Measurements from ENCODE around the gene PLA2G2E.

Gene PLA2G2E

GRCh38 chr1:19945914-19946313 is 22.5 kb upstream of the PLA2G2E start:
- TF ChIP-seq, protein P1, sequence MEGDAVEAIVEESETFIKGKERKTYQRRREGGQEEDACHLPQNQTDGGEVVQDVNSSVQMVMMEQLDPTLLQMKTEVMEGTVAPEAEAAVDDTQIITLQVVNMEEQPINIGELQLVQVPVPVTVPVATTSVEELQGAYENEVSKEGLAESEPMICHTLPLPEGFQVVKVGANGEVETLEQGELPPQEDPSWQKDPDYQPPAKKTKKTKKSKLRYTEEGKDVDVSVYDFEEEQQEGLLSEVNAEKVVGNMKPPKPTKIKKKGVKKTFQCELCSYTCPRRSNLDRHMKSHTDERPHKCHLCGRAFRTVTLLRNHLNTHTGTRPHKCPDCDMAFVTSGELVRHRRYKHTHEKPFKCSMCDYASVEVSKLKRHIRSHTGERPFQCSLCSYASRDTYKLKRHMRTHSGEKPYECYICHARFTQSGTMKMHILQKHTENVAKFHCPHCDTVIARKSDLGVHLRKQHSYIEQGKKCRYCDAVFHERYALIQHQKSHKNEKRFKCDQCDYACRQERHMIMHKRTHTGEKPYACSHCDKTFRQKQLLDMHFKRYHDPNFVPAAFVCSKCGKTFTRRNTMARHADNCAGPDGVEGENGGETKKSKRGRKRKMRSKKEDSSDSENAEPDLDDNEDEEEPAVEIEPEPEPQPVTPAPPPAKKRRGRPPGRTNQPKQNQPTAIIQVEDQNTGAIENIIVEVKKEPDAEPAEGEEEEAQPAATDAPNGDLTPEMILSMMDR (IDR thresholded peaks at IDR 0.05; ENCODE audit: low read length, missing control alignments): no peak
- no peak overlapping the region for H3K4me3 ChIP-seq (replicated peaks; ENCODE audit: low read depth, low read length)
- no peak for DNase-seq (ENCODE audit: low read depth)

DNA sequence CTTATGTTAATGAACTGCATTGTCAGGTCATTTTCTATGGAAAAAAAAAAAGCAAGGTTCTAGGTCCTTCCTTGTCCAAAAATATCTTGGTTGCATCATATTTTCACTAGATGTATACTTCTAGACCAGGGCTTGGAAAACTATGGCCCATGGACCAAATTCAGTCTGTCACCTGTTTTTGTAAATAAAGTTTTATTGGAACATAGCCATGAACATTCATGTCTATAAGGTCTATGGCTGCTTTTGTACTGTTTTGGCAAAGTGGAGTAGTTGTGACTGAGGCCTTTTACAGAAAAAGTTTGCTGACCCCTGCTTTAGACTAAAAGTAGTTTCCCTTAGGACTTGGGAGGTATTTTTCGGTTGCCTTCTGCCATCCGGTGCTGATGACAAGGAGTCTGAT is 19.2 kb upstream of the PLA2G2E start:
- H3K4me3 ChIP-seq (replicated peaks; ENCODE audit: low read depth, low read length): no peak overlapping the region
- TF ChIP-seq, protein P1 (IDR thresholded peaks at IDR 0.05; ENCODE audit: low read length, missing control alignments): no peak
- DNase-seq (ENCODE audit: low read depth): no peak

- DNase-seq (ENCODE audit: low read depth): peak; percentile 22
- TF ChIP-seq, protein P1 (IDR thresholded peaks at IDR 0.05; ENCODE audit: low read length, missing control alignments): no peak
Measured at GRCh38 chr1:19942088-19942487, 18.7 kb upstream of the PLA2G2E start.

DNA sequence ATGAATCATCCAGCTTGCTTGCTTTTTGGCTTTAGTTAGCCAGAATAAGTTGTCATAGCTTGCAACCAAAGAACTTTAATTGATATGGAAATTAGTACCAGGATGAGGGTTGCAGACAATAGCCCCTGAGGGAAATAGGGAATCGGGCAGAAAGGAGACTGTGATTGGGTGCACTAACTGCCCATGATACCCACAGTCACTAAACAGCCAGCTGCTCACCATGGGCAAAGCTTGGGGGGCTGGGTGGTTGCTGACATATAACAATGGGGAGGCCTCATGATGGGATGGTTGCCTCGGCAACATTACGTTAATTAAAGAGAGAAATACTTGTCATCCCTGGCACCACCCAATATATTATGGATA is 17.8 kb upstream of the PLA2G2E start:
- no peak for DNase-seq (ENCODE audit: low read depth)
- H3K4me3 ChIP-seq (replicated peaks; ENCODE audit: low read depth, low read length): no peak overlapping the region
- TF ChIP-seq, protein P1 (IDR thresholded peaks at IDR 0.05; ENCODE audit: low read length, missing control alignments): no peak

More at GRCh38 chr1:19942088-19942487, 18.7 kb upstream of the PLA2G2E start:
- no peak overlapping the region for H3K4me3 ChIP-seq (replicated peaks; ENCODE audit: low read depth, low read length)

GRCh38 chr1:19940486-19941205 is 17.2 kb upstream of the PLA2G2E start:
- TF ChIP-seq, protein P1 (IDR thresholded peaks at IDR 0.05; ENCODE audit: low read length, missing control alignments): no peak
- no peak for DNase-seq (ENCODE audit: low read depth)
- H3K4me3 ChIP-seq (replicated peaks; ENCODE audit: low read depth, low read length): no peak overlapping the region

GRCh38 chr1:19938472-19938871 is 15.1 kb upstream of the PLA2G2E start:
- TF ChIP-seq, protein P1 (IDR thresholded peaks at IDR 0.05; ENCODE audit: low read length, missing control alignments): no peak
- DNase-seq (ENCODE audit: low read depth): no peak
- no peak overlapping the region for H3K4me3 ChIP-seq (replicated peaks; ENCODE audit: low read depth, low read length)
